ENCODE data around the gene TNPO3.

The TNPO3 gene

GRCh38 chr7:128939075-128939860 is 115.6 kb downstream of the TNPO3 start:
- no peak for TF ChIP-seq CTCF (IDR thresholded peaks at IDR 0.05; ENCODE audit: borderline replicate concordance, insufficient read depth, low read depth, low read length)
- peak overlapping the region; percentile 74 for H3K4me3 ChIP-seq (ENCODE audit: low read depth, low read length)

GRCh38 chr7:128938544-128939074 is 116.3 kb downstream of the TNPO3 start:
- no peak for TF ChIP-seq CTCF (IDR thresholded peaks at IDR 0.05; ENCODE audit: borderline replicate concordance, insufficient read depth, low read depth, low read length)
- H3K4me3 ChIP-seq (ENCODE audit: low read depth, low read length): peak overlapping the region; percentile 74

- H3K4me3 ChIP-seq (ENCODE audit: low read depth, low read length): peak within 1 kb of the TSS; percentile 74
- no peak for TF ChIP-seq CTCF (IDR thresholded peaks at IDR 0.05; ENCODE audit: borderline replicate concordance, insufficient read depth, low read depth, low read length)
Measured at GRCh38 chr7:128937647-128938543, 117.0 kb downstream of the TNPO3 start, which contains the start of gene IRF5. Gene IRF5 (plus strand): TSS chr7:128937927. CDS start chr7:128942082, 4,155 bp downstream.

- no peak for TF ChIP-seq CTCF (IDR thresholded peaks at IDR 0.05; ENCODE audit: borderline replicate concordance, insufficient read depth, low read depth, low read length)
- peak overlapping the region; percentile 74 for H3K4me3 ChIP-seq (ENCODE audit: low read depth, low read length)
Measured at GRCh38 chr7:128937271-128937646, 117.7 kb downstream of the TNPO3 start.

GRCh38 chr7:128936798-128937197 is 118.1 kb downstream of the TNPO3 start:
- H3K4me3 ChIP-seq (ENCODE audit: low read depth, low read length): peak overlapping the region; percentile 74
- no peak for TF ChIP-seq CTCF (IDR thresholded peaks at IDR 0.05; ENCODE audit: borderline replicate concordance, insufficient read depth, low read depth, low read length)

- H3K4me3 ChIP-seq (ENCODE audit: low read depth, low read length): peak overlapping the region; percentile 33
- no peak for TF ChIP-seq CTCF (IDR thresholded peaks at IDR 0.05; ENCODE audit: borderline replicate concordance, insufficient read depth, low read depth, low read length)
Measured at GRCh38 chr7:128935342-128935730, 119.6 kb downstream of the TNPO3 start.

Data from GM12875 (cell line).